CD14-positive monocyte (primary cell): ENCODE data around the gene PHC1. TPM values are rescaled to one million over a fixed set of nuclear protein-coding genes. Genes with fewer than 3 reads are reported as not detected.

Source experiments
- DNase-seq, 3 donors: peaks; one replicate each; pipeline ENCODE4 v3.0.0-alpha.2; 2011 to 2022
- H2AFZ ChIP-seq: 2 replicates; pipeline ENCODE4 v1.6.0; 2012; ENCODE audit warnings: mild to moderate bottlenecking, low read depth, low read length, inconsistent platforms; ENCODE audit not compliant: insufficient read depth, poor library complexity, severe bottlenecking
- H3K27ac ChIP-seq, 2 donors: 1 replicate in 1 of 2; 2 replicates in 1 of 2; pipeline ENCODE4 v1.5.1; 2012 to 2013; ENCODE audit warnings: low read length in 2 of 2, control low read depth in 1 of 2, inconsistent platforms in 1 of 2, low read depth in 1 of 2, mild to moderate bottlenecking in 1 of 2
- H3K27me3 ChIP-seq, 2 donors: one replicate each; pipeline versions ENCODE4 v1.6.0 to v1.6.1; 2011 to 2013; ENCODE audit warnings: low read length in 2 of 2; ENCODE audit not compliant: control insufficient read depth in 2 of 2, insufficient read depth in 2 of 2
- H3K36me3 ChIP-seq, 2 donors: replicated peaks in 1 of 2; 1 replicate in 1 of 2; 2 replicates in 1 of 2; pipeline versions ENCODE4 v1.5.1 to v1.6.1; 2012 to 2013; ENCODE audit warnings: low read length in 2 of 2, control low read depth in 1 of 2, inconsistent platforms in 1 of 2, mild to moderate bottlenecking in 1 of 2; ENCODE audit not compliant: insufficient read depth in 2 of 2, control insufficient read depth in 1 of 2
- H3K4me1 ChIP-seq, 2 donors: 1 replicate in 1 of 2; 2 replicates in 1 of 2; pipeline versions ENCODE4 v1.5.1 to v1.6.1; 2012 to 2013; ENCODE audit warnings: low read length in 2 of 2, control low read depth in 1 of 2, inconsistent platforms in 1 of 2, mild to moderate bottlenecking in 1 of 2, moderate library complexity in 1 of 2; ENCODE audit not compliant: insufficient read depth in 2 of 2, control insufficient read depth in 1 of 2
- H3K4me2 ChIP-seq: replicated peaks from 2 replicates; pipeline ENCODE3; 2012; ENCODE audit warnings: low read length, moderate library complexity, mild to moderate bottlenecking; ENCODE audit not compliant: poor library complexity, severe bottlenecking; ENCODE audit errors: extremely low read depth
- H3K4me3 ChIP-seq, 3 experiments: fragments of 200-600 bp in 1 of 3; sonication (generic) in 1 of 3; replicated peaks in 1 of 3; 1 replicate in 2 of 3; 2 replicates in 1 of 3; pipeline ENCODE4 v1.5.1; 2011 to 2013; ENCODE audit warnings: low read length in 3 of 3, mild to moderate bottlenecking in 3 of 3, control low read depth in 2 of 3, low read depth in 2 of 3, inconsistent platforms in 1 of 3, moderate library complexity in 1 of 3
- H3K79me2 ChIP-seq: 2 replicates; pipeline ENCODE4 v1.6.0; 2012; ENCODE audit warnings: mild to moderate bottlenecking, control low read depth, inconsistent platforms, low read length, moderate library complexity; ENCODE audit not compliant: insufficient read depth
- H3K9ac ChIP-seq: 2 replicates; pipeline ENCODE4 v1.6.0; 2017; ENCODE audit warnings: low read length, mild to moderate bottlenecking; ENCODE audit not compliant: insufficient read depth, poor library complexity, severe bottlenecking
- H3K9me3 ChIP-seq, 2 donors: replicated peaks in 1 of 2; 1 replicate in 1 of 2; 2 replicates in 1 of 2; pipeline versions ENCODE4 v1.5.1 to v1.6.1; 2012 to 2013; ENCODE audit warnings: low read length in 2 of 2, control low read depth in 1 of 2; ENCODE audit not compliant: control insufficient read depth in 1 of 2, insufficient read depth in 1 of 2
- H4K20me1 ChIP-seq: 2 replicates; pipeline ENCODE4 v1.6.0; 2012; ENCODE audit warnings: mild to moderate bottlenecking, low read length, control low read depth, moderate library complexity; ENCODE audit not compliant: insufficient read depth
- H3K27ac Mint-ChIP-seq, 7 donors: one replicate each; pipeline ENCODE4 v1.8.0; 2020; ENCODE audit warnings: mild to moderate bottlenecking in 7 of 7, mixed read lengths in 7 of 7, moderate library complexity in 6 of 7, inconsistent platforms in 2 of 7
- H3K27me3 Mint-ChIP-seq, 3 donors: one replicate each; pipeline ENCODE4 v1.8.0; 2021 to 2022; ENCODE audit warnings: low read depth in 3 of 3, mild to moderate bottlenecking in 3 of 3, mixed read lengths in 3 of 3, moderate library complexity in 3 of 3, inconsistent platforms in 1 of 3
- H3K36me3 Mint-ChIP-seq, 2 donors: one replicate each; pipeline ENCODE4 v1.8.0; 2020; ENCODE audit warnings: mixed read lengths in 2 of 2, inconsistent platforms in 1 of 2, mild to moderate bottlenecking in 1 of 2
- H3K4me1 Mint-ChIP-seq: one replicate; pipeline ENCODE4 v1.8.0; 2020; ENCODE audit warnings: mild to moderate bottlenecking, mixed read lengths
- H3K4me3 Mint-ChIP-seq, 2 donors: one replicate each; pipeline ENCODE4 v1.8.0; 2020; ENCODE audit warnings: mild to moderate bottlenecking in 2 of 2, mixed read lengths in 2 of 2, moderate library complexity in 1 of 2
- H3K9me3 Mint-ChIP-seq, 7 donors: one replicate each; pipeline ENCODE4 v1.8.0; 2020 to 2022; ENCODE audit warnings: mixed read lengths in 7 of 7, mild to moderate bottlenecking in 6 of 7, moderate library complexity in 6 of 7, inconsistent platforms in 2 of 7
- CTCF ChIP-seq: fragments of 200-600 bp; IDR thresholded peaks from one replicate; pipeline ENCODE4 v1.8.0; 2022; ENCODE audit warnings: antibody characterized with exemption, mild to moderate bottlenecking
- WGBS: methylation state at CpG from one replicate; pipeline ENCODE4 v1.1.5; 2013; ENCODE audit warnings: missing lambda C conversion rate; ENCODE audit not compliant: insufficient coverage; 5-methylcytosine and 5-hydroxymethylcytosine counted together
- intact Hi-C, 2 donors: fragments of 100-400 bp; cut with micrococcal nuclease; formaldehyde crosslinking; loops; one replicate each; pipeline versions ENCODE4 v1.15.0 to v1.15.1; 2023
- polyA plus RNA-seq, 3 donors: library from polyadenylated mRNA; depleted of rRNA in 1 of 3; unstranded in 2 of 3; stranded (reverse) in 1 of 3; fragments of 300-500 nt in 2 of 3; fragments of >200 nt in 1 of 3; fragmentation: Illumina TruSeq in 2 of 3; gene quantifications; 1 replicate in 2 of 3; 2 replicates in 1 of 3; pipeline ENCODE4 v1.2.3, GENCODE V29; 2012 to 2021

PHC1 gene
- polyA plus RNA-seq, 3 donors = 0.58 to 19.3 (median 1.4) TPM

GRCh38 chr12:8876887-8877286, 37.4 kb upstream of the PHC1 start:
- no peaks in the 10 kb centered on the region for H3K36me3 ChIP-seq
- no peaks in the 10 kb centered on the region for H3K36me3 Mint-ChIP-seq
- intact Hi-C loops = no loop called here
- no peaks in the 10 kb centered on the region for H3K27me3 ChIP-seq
- H3K4me3 Mint-ChIP-seq = no peak overlapping the region
- peaks cover 4% of the 10 kb centered on the region for H3K4me1 Mint-ChIP-seq
- H4K20me1 ChIP-seq = no peaks in the 10 kb centered on the region
- H3K9me3 ChIP-seq = no peaks in the 10 kb centered on the region
- H3K4me2 ChIP-seq = no peak overlapping the region
- H3K9ac ChIP-seq = no peak overlapping the region
- no peaks in the 10 kb centered on the region for H3K4me1 ChIP-seq
- H2AFZ ChIP-seq = no peak overlapping the region
- no peak for DNase-seq
- no peak for TF ChIP-seq CTCF
- H3K79me2 ChIP-seq = no peaks in the 10 kb centered on the region
- H3K4me3 ChIP-seq = no peak overlapping the region
- H3K27ac ChIP-seq = no peak overlapping the region
- H3K27me3 Mint-ChIP-seq = peaks cover 0 to 3% (median 3%) of the 10 kb centered on the region in 3 donors
- peaks cover 0 to 3% (median 0%) of the 10 kb centered on the region in 7 donors for H3K9me3 Mint-ChIP-seq
- H3K27ac Mint-ChIP-seq = no peak overlapping the region
- WGBS = no CpG with 5 or more reads among the region's 4 CpGs

- Histone ChIP-seq H2AFZ (no peak overlapping the region), H3K4me2 (no peak overlapping the region), H3K9ac (no peak overlapping the region), H4K20me1 (no peaks in the 10 kb centered on the region), H3K36me3 (no peaks in the 10 kb centered on the region), H3K27ac (no peak overlapping the region), H3K79me2 (no peaks in the 10 kb centered on the region), H3K27me3 (no peaks in the 10 kb centered on the region), H3K4me1 (peaks cover 2 to 4% of the 10 kb centered on the region in 2 donors), H3K9me3 (no peaks in the 10 kb centered on the region), H3K4me3 (no peak overlapping the region)
- peak overlapping the region in 1 of 7 donors; percentile 35 for H3K27ac Mint-ChIP-seq
- no peak overlapping the region for H3K4me3 Mint-ChIP-seq
- H3K27me3 Mint-ChIP-seq = peaks cover 1 to 3% (median 1%) of the 10 kb centered on the region in 3 donors
- 100% methylated on average over 2 of the region's 6 CpGs for WGBS
- H3K9me3 Mint-ChIP-seq = peaks cover 0 to 5% (median 2%) of the 10 kb centered on the region in 7 donors
- TF ChIP-seq CTCF = no peak
- DNase-seq = no peak
- intact Hi-C loops = loop anchor here (10.0 kb wide), 2 partner anchors 202 to 232 kb away; no protein-coding TSS in a partner anchor
- no peaks in the 10 kb centered on the region for H3K36me3 Mint-ChIP-seq
- peaks cover 8% of the 10 kb centered on the region for H3K4me1 Mint-ChIP-seq
Measured at GRCh38 chr12:8886502-8887284, 27.6 kb upstream of the PHC1 start.
